Liver (tissue), 3 donors: Measurements from ENCODE around the gene LSM4.

ENCODE experiments used
- EGR1 ChIP-seq, 2 donors: IDR thresholded peaks; 2 replicates each; pipeline ENCODE4 v1.6.1; 2016 to 2018; ENCODE audit warnings: antibody characterized with exemption in 2 of 2, low read depth in 2 of 2
- GABPA ChIP-seq, 2 donors: IDR thresholded peaks in 1 of 2; conservative IDR thresholded peaks in 1 of 2; 2 replicates each; pipeline ENCODE4 v1.6.1; 2016; ENCODE audit warnings: antibody characterized with exemption in 2 of 2, mild to moderate bottlenecking in 1 of 2, moderate library complexity in 1 of 2
- HNF4A ChIP-seq, 2 donors: conservative IDR thresholded peaks; 2 replicates each; pipeline ENCODE4 v1.6.1; 2016; ENCODE audit warnings: antibody characterized with exemption in 2 of 2, mild to moderate bottlenecking in 2 of 2
- JUND ChIP-seq, 2 donors: IDR thresholded peaks; 2 replicates each; pipeline ENCODE4 v1.6.1; 2016; ENCODE audit warnings: antibody characterized with exemption in 2 of 2
- RAD21 ChIP-seq, 2 donors: IDR thresholded peaks; 2 replicates each; pipeline ENCODE4 v1.6.1; 2016; ENCODE audit warnings: antibody characterized with exemption in 2 of 2, mild to moderate bottlenecking in 2 of 2
- REST ChIP-seq: IDR thresholded peaks from 2 replicates; pipeline ENCODE4 v1.6.1; 2016; ENCODE audit warnings: antibody characterized with exemption, mild to moderate bottlenecking
- SP1 ChIP-seq: IDR thresholded peaks from 2 replicates; pipeline ENCODE4 v1.6.1; 2018; ENCODE audit warnings: antibody characterized with exemption, mild to moderate bottlenecking
- TAF1 ChIP-seq: conservative IDR thresholded peaks from 2 replicates; pipeline ENCODE4 v1.6.1; 2016; ENCODE audit warnings: antibody characterized with exemption, mild to moderate bottlenecking
- YY1 ChIP-seq: IDR thresholded peaks from 2 replicates; pipeline ENCODE4 v1.6.1; 2016; ENCODE audit warnings: antibody characterized with exemption, mild to moderate bottlenecking
- TF ChIP-seq, protein P1 (sequence below): IDR thresholded peaks from 2 replicates; pipeline ENCODE4 v1.6.1; 2016; ENCODE audit warnings: antibody characterized with exemption
- TF ChIP-seq, protein P2 (sequence below): fragments of 150-350 bp; IDR thresholded peaks from 2 replicates; pipeline ENCODE4 v1.5.1; 2017; ENCODE audit warnings: improper control_type of control experiment, low read depth, low read length; ENCODE audit not compliant: missing input control
- TF ChIP-seq, protein P3 (sequence below): IDR thresholded peaks from 2 replicates; pipeline ENCODE4 v1.6.1; 2016; ENCODE audit warnings: antibody characterized with exemption
- donor health status: healthy.
- donor health status: healthy.

- no peak for TF ChIP-seq GABPA (IDR thresholded peaks at IDR 0.05 in 1 of 2, conservative IDR thresholded peaks at IDR 0.05 in 1 of 2)
- TF ChIP-seq, protein P1, sequence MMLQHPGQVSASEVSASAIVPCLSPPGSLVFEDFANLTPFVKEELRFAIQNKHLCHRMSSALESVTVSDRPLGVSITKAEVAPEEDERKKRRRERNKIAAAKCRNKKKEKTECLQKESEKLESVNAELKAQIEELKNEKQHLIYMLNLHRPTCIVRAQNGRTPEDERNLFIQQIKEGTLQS = no peak
- TF ChIP-seq, protein P2, sequence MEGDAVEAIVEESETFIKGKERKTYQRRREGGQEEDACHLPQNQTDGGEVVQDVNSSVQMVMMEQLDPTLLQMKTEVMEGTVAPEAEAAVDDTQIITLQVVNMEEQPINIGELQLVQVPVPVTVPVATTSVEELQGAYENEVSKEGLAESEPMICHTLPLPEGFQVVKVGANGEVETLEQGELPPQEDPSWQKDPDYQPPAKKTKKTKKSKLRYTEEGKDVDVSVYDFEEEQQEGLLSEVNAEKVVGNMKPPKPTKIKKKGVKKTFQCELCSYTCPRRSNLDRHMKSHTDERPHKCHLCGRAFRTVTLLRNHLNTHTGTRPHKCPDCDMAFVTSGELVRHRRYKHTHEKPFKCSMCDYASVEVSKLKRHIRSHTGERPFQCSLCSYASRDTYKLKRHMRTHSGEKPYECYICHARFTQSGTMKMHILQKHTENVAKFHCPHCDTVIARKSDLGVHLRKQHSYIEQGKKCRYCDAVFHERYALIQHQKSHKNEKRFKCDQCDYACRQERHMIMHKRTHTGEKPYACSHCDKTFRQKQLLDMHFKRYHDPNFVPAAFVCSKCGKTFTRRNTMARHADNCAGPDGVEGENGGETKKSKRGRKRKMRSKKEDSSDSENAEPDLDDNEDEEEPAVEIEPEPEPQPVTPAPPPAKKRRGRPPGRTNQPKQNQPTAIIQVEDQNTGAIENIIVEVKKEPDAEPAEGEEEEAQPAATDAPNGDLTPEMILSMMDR = no peak
- no peak for TF ChIP-seq TAF1
- TF ChIP-seq REST = no peak
- TF ChIP-seq YY1 = no peak
- no peak for TF ChIP-seq JUND (IDR thresholded peaks at IDR 0.05)
- no peak for TF ChIP-seq SP1
- no peak for TF ChIP-seq HNF4A (conservative IDR thresholded peaks at IDR 0.05)
- TF ChIP-seq RAD21 (IDR thresholded peaks at IDR 0.05) = no peak
- TF ChIP-seq, protein P3, sequence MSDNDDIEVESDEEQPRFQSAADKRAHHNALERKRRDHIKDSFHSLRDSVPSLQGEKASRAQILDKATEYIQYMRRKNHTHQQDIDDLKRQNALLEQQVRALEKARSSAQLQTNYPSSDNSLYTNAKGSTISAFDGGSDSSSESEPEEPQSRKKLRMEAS = no peak
- TF ChIP-seq EGR1 (IDR thresholded peaks at IDR 0.05; ENCODE audit: low read depth in 2 of 2) = no peak
Measured at GRCh38 chr19:18273561-18274218, 49.2 kb downstream of the LSM4 start.
